ENCODE results near the gene PCGF3.

DNA sequence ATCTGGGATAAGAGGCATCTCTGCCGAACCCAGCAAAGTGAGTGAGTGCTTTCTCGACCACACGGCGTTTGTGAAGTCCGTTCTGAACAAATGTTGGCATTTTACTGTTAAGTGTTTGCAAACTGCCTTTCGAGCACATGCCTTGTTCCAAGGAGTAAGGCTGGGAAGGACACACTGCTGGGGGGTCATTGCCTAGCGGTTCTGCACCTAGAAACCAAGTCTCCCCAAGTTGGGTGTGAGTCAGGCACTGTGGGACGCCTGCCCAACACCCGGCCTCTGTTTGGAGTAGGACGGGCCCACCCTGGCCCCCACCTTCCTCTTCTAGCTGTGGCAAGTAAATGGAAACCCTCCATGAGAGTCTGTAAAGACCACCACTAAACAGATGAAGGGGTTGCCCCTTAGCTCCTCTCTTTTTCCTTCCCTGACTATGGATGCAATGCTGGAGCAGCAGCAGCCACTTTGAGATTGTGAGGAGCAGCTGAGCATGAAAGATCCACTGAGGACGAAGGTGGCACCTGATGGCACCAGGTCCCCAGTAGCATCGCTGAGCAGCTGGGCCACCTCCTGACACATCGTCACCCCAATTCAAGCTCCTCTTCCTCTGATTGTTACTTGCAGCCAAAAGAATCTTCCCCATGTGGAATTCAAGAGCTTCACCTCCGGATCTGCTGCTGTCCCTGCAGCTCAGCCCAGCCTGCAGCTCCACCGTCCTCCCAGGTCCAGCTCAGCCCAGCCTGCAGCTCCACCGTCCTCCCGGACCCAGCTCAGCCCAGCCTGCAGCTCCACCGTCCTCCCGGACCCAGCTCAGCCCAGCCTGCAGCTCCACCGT lies 114.0 kb downstream of the PCGF3 start:
- no peak for TF ChIP-seq PRDM1 (tag by site-specific recombination; IDR thresholded peaks at IDR 0.05)
- TF ChIP-seq ZNF423 (tag by site-specific recombination; IDR thresholded peaks at IDR 0.05): no peak
- no peak for TF ChIP-seq ZNF274 (IDR thresholded peaks at IDR 0.05; ENCODE audit: low read length)
- no peak for TF ChIP-seq ZNF274 (tag by site-specific recombination; IDR thresholded peaks at IDR 0.05; ENCODE audit: borderline replicate concordance)
- no peak for TF ChIP-seq SETDB1 (IDR thresholded peaks at IDR 0.05; ENCODE audit: insufficient read length, low read length)
- no peak for TF ChIP-seq HOXA7 (CRISPR knock-in tag; IDR thresholded peaks at IDR 0.05; ENCODE audit: borderline replicate concordance)
- TF ChIP-seq ZNF792 (tag by site-specific recombination; IDR thresholded peaks at IDR 0.05): no peak
- no peak for TF ChIP-seq ZNF529 (tag by site-specific recombination; IDR thresholded peaks at IDR 0.05; ENCODE audit: insufficient replicate concordance)
- TF ChIP-seq ZBTB1 (tag by site-specific recombination; IDR thresholded peaks at IDR 0.05): no peak
- no peak for TF ChIP-seq CTCF (tag by site-specific recombination; IDR thresholded peaks at IDR 0.05)
